Prostate gland (tissue), 2 donors: ENCODE data around the gene ARFGEF3. TPM values are rescaled to one million over a fixed set of nuclear protein-coding genes. Genes with fewer than 3 reads are reported as not detected.
"Not testable (repeated sequence)": the region's sequence is repeated elsewhere in the genome, so short reads cannot be mapped to it uniquely, and the experiment has no call there.

Experiments
- DNase-seq: peaks from one replicate; pipeline ENCODE4 v3.0.0-alpha.2; 2019; ENCODE audit warnings: low spot score
- H3K27ac ChIP-seq, 2 donors: fragments of 200-600 bp; sonication (generic); 2 replicates each; pipeline ENCODE4 v1.5.1; 2017 to 2019
- H3K27me3 ChIP-seq: fragments of 200-600 bp; sonication (generic); replicated peaks from 2 replicates; pipeline ENCODE4 v1.5.1; 2019; ENCODE audit not compliant: insufficient read depth
- H3K36me3 ChIP-seq, 2 donors: fragments of 200-600 bp; sonication (generic); 1 replicate in 1 of 2; 2 replicates in 1 of 2; pipeline versions ENCODE4 v1.5.1 to v1.8.1; 2017 to 2019
- H3K4me1 ChIP-seq: fragments of 200-600 bp; sonication (generic); replicated peaks from 2 replicates; pipeline ENCODE4 v1.5.1; 2019
- H3K4me3 ChIP-seq, 2 donors: fragments of 200-600 bp; sonication (generic); 2 replicates each; pipeline ENCODE4 v1.5.1; 2017 to 2019
- H3K9me3 ChIP-seq: fragments of 200-600 bp; sonication (generic); 2 replicates; pipeline ENCODE4 v1.5.1; 2017
- CTCF ChIP-seq, 4 experiments: fragments of 200-600 bp in 2 of 4; fragments of 450-650 bp in 2 of 4; sonication (generic) in 2 of 4; IDR thresholded peaks; 1 replicate in 3 of 4; 2 replicates in 1 of 4; pipeline ENCODE4 v1.5.1; 2016 to 2019; ENCODE audit warnings: antibody characterized with exemption in 4 of 4, mild to moderate bottlenecking in 2 of 4, moderate library complexity in 2 of 4
- POLR2A ChIP-seq: fragments of 450-650 bp; IDR thresholded peaks from one replicate; pipeline ENCODE4 v1.6.1; 2016; ENCODE audit warnings: antibody characterized with exemption, mild to moderate bottlenecking
- POLR2AphosphoS5 ChIP-seq: sonication (generic); formaldehyde crosslinking; IDR thresholded peaks from one replicate; pipeline ENCODE4 v1.6.1; 2017; ENCODE audit warnings: antibody characterized with exemption
- WGBS: methylation state at CpG from one replicate; pipeline ENCODE4 v1.1.5; 2018; 5-methylcytosine and 5-hydroxymethylcytosine counted together
- intact Hi-C: fragments of 100-400 bp; cut with DNase I; formaldehyde crosslinking; loops from one replicate; pipeline ENCODE4 v1.14.2; 2022
- total RNA-seq, 2 donors: library from RNA; depleted of rRNA; stranded (reverse); fragments of >200 nt; gene quantifications; one replicate each; pipeline ENCODE4 v1.1.0, GENCODE V29; 2016

ARFGEF3 gene
- total RNA-seq, 2 donors from 2014 or later = 41.0 to 80.1 TPM

GRCh38 chr6:138349891-138350290 is 188.2 kb downstream of the ARFGEF3 start:
- DNase-seq = no peak
- Histone ChIP-seq H3K9me3 (no peaks in the 10 kb centered on the region), H3K27me3 (no peaks in the 10 kb centered on the region), H3K4me3 (no peak overlapping the region), H3K27ac (no peak overlapping the region), H3K36me3 (no peaks in the 10 kb centered on the region), H3K4me1 (no peaks in the 10 kb centered on the region)
- TF ChIP-seq POLR2AphosphoS5 (no peak), POLR2A (no peak), CTCF (IDR thresholded peaks at IDR 0.05) (no peak)
- 41% methylated on average over 3 of the region's 3 CpGs for WGBS
- intact Hi-C loops = no loop called here

- H3K4me3 ChIP-seq = no peak overlapping the region
- no peak overlapping the region for H3K27ac ChIP-seq
- no peaks in the 10 kb centered on the region for H3K9me3 ChIP-seq
- no peak for DNase-seq
- 100% methylated on average over 1 of the region's 1 CpG for WGBS
- intact Hi-C loops = no loop called here
- H3K4me1 ChIP-seq = no peaks in the 10 kb centered on the region
- TF ChIP-seq CTCF (IDR thresholded peaks at IDR 0.05) = no peak
- no peak for TF ChIP-seq POLR2AphosphoS5
- TF ChIP-seq POLR2A = no peak
- H3K36me3 ChIP-seq = no peaks in the 10 kb centered on the region
- no peaks in the 10 kb centered on the region for H3K27me3 ChIP-seq
Observed at GRCh38 chr6:138357928-138358327, 196.2 kb downstream of the ARFGEF3 start.

GRCh38 chr6:138368684-138369083 is 206.9 kb downstream of the ARFGEF3 start:
- DNase-seq, H3K9me3 ChIP-seq, H3K4me3 ChIP-seq, H3K27me3 ChIP-seq, intact Hi-C loops, H3K36me3 ChIP-seq, H3K27ac ChIP-seq, H3K4me1 ChIP-seq: not testable (repeated sequence)
- WGBS = 92% methylated on average over 8 of the region's 8 CpGs

- no peak overlapping the region for H3K27ac ChIP-seq
- TF ChIP-seq POLR2AphosphoS5 (no peak), POLR2A (no peak), CTCF (IDR thresholded peaks at IDR 0.05) (no peak)
- intact Hi-C loops = no loop called here
- H3K9me3 ChIP-seq = no peaks in the 10 kb centered on the region
- no peaks in the 10 kb centered on the region for H3K27me3 ChIP-seq
- H3K36me3 ChIP-seq = no peaks in the 10 kb centered on the region
- H3K4me1 ChIP-seq = no peaks in the 10 kb centered on the region
- no peak overlapping the region for H3K4me3 ChIP-seq
- 83% methylated on average over 9 of the region's 9 CpGs for WGBS
- no peak for DNase-seq
Observed at GRCh38 chr6:138370631-138371451, 209.1 kb downstream of the ARFGEF3 start.

GRCh38 chr6:138371452-138371711 is 209.6 kb downstream of the ARFGEF3 start:
- H3K4me1 ChIP-seq = no peaks in the 10 kb centered on the region
- intact Hi-C loops = no loop called here
- 78% methylated on average over 3 of the region's 3 CpGs for WGBS
- no peak overlapping the region for H3K27ac ChIP-seq
- no peaks in the 10 kb centered on the region for H3K36me3 ChIP-seq
- H3K27me3 ChIP-seq = no peaks in the 10 kb centered on the region
- no peak overlapping the region for H3K4me3 ChIP-seq
- DNase-seq = no peak
- no peaks in the 10 kb centered on the region for H3K9me3 ChIP-seq
- TF ChIP-seq CTCF (IDR thresholded peaks at IDR 0.05) = no peak
- no peak for TF ChIP-seq POLR2A
- TF ChIP-seq POLR2AphosphoS5 = no peak
